Measurements from ENCODE around the gene MYBPC3.

MYBPC3 gene

GRCh38 chr11:47383071-47383470 is 30.6 kb upstream of the MYBPC3 start:
- peak; percentile 36 for DNase-seq

DNA sequence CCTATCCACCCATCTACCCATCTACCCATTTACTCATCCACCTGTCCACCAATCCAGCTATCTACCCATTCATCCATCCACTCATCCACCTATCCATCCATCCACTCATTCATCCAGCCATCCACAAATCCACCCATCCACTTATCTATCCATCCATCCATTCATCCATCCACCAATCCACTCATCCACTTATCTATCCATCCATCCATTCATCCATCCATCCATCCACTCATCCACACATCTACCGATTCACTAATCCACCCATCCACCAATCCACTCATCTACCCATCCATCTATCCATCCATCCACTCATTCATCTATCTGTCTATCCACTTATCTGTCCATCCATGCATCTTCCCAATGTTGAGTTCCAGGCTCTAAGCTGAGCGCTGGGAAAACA is 27.6 kb upstream of the MYBPC3 start:
- DNase-seq, result no peak

- DNase-seq, result no peak
These were observed 26.8 kb upstream of the MYBPC3 start for GRCh38 chr11:47379317-47379716.

DNA sequence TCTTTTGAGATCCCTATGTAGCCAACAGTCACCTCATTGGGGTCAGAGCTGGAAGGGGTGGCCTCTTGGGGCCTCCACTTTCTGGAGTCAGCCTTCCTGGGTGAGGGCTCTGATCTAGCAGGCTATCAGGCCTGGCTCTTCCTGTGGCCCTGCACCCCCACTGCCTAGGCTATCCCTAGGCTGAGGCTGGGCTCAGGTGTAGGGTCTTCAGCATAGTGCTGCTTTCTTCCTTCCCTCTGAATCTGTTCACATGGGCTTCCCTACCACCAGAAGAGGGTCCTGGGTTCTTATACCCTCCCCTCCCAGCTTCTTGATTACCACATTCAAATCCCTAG is 26.3 kb upstream of the MYBPC3 start:
- DNase-seq, result no peak

DNA sequence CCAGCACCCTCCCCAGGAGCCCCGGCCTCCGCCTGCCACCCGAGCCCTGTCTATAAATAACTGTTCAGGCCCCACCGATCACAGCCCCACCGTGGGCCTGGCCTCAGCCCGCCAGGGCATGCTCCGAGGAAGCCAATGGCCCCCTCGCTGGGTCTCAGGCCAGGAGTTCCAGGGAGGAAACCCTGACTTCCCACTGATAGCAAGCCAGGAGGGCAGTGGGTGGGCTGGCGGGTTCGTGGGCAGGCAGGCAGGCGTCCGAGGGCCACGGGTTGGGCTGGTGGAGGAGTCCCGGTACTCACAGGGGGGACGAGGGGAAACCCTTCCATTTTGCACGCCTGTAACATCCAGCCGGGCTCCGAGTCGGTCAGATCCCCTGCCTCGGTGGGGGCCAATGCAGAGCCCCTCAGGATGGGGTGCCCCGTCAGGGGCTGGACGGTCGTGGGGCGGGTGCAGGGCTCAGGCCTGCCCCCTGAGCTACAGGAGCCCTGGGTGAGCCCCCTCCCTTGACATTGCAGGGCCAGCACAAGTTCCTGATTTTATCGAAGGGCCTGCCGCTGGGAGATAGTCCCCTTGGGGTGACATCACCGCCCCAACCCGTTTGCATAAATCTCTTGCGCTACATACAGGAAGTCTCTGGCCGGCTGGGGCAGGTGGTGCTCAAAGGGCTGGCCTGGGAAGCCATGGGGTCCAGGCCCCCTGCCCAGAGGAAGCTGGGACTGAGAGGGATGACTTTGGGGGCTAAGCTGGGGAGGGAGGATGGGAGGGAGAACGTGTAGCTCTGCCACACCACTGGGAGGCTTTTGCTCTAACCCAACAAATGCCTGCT is 25.7 kb upstream of the MYBPC3 start, which contains the start of gene SPI1:
Gene SPI1 (minus strand): TSS at position 538 of the 826 bp plus-strand sequence. CDS start 194 bp downstream, at position 344.
- no peak for DNase-seq

GRCh38 chr11:47377571-47378009 is 25.1 kb upstream of the MYBPC3 start:
- no peak for DNase-seq

- DNase-seq, result no peak
These were observed 24.2 kb upstream of the MYBPC3 start for GRCh38 chr11:47376525-47377371.

DNA sequence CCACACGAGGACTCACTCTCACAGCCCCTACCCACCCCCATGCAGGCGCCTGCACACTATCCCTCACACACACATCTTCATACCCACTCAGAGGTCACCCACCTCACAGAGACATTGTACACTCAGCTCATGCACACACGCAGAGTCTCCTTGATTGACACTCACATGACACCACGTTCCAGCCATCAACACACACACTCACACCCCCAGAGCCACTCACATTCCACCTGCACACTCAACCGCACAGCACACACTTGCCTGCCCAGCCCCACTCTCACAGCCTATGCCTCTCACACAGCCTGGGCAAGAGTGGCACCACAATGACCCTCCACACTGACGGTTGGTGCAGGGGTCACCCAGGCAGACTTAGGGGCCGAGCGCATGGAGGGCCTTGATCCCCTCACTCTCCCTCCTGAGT is 23.6 kb upstream of the MYBPC3 start:
- no peak for DNase-seq

- no peak for DNase-seq
These were observed 23.1 kb upstream of the MYBPC3 start for GRCh38 chr11:47375546-47376085.

DNA sequence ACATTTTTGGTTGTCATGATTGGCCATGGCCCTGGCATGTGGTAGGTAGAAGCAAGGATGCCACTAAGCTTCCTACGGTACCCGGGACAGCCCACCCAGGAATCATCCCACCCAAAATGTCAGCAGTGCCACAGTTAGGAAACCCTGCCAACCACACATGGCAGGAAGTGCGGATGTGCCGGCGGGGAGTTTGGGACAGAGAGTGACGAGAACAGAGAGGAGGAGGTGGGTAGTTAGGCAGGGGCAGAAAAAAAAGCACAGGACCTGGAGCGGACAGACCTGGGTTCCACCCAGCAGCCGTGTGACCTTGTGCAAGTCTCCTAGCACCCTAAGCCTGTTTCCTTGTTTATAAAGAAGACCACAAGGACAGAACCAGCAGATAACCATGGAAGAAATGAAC is 22.5 kb upstream of the MYBPC3 start:
- DNase-seq, result no peak

GRCh38 chr11:47374720-47375019 is 22.2 kb upstream of the MYBPC3 start:
- DNase-seq, result no peak

DNA sequence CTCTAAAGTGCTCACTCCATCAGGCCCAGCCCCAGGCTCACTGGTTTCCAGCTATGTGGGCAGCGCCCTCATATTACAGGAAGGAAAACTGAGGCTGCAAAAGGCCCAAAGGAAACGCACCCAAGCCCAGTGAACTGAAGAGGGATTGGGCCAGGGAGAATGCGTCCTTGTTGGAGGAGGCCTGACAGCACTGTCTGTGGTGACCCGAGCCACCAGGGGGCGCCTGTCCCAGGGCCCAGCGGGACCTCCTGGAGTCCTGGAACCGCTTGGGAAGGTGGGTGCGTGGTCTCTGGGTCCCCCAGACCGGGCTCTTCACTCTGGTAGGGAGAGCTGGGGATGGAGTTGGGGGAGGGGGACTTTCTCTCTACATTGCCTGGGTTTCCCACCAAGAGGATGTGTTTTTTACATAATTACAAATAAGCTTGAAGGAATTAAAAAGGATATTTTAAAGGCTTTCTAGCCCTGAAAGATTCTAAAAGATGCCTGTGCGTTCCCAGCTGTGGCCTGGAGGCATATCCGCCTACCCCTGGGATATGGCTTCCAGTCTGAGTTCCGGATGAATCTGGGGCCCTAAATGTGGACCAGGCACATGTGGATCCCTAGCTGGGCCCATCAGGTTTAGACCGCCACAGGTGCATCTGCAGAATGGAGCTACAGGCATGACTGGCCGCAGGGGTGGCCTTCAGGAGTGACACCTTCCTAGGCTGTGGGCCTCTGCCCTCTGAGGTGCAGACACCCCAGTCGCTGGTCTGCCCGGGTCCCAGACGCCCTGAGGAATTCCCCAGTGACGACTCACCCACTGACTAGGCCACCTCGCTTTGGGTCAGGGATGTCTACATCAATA is 21.6 kb upstream of the MYBPC3 start:
- peak; percentile 97 for DNase-seq

DNA sequence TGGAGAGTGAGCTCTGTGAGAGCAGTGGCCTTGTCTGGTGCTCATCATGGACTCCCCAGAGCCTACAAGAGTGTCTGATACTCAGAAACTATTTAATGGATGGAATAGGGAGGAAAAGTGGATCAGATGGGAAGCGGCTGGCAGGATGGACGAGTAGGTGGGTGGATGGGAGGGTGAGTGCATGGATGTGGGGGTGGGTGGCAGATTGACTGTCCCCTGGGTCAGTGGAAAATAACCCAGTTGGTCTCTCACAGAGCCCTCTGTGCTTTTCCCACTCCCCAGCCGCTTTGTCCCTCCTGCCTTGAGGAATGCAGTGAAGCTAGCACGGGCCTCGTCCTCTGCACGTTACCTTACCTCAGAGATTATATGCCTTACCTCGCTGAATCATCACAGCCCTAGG is 19.9 kb upstream of the MYBPC3 start:
- no peak for DNase-seq

DNA sequence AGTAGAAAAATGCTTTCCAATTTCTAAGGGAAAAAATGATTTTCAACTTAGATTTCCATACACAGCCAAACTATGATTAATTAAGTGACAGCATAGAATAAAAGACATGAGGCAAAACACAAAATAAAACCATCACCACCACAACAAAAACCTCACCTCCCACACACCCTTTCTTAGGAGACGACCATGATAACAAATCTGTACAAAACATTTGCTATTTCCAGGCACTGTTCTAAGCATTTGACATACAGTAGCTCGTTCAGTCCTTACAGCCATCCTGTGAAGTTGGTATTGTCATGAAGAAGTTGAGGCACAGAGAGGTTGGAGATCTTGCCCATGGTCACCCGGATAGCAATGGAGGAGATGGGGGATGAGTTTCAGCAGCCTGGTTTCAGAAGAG is 17.2 kb upstream of the MYBPC3 start:
- no peak for DNase-seq

DNA sequence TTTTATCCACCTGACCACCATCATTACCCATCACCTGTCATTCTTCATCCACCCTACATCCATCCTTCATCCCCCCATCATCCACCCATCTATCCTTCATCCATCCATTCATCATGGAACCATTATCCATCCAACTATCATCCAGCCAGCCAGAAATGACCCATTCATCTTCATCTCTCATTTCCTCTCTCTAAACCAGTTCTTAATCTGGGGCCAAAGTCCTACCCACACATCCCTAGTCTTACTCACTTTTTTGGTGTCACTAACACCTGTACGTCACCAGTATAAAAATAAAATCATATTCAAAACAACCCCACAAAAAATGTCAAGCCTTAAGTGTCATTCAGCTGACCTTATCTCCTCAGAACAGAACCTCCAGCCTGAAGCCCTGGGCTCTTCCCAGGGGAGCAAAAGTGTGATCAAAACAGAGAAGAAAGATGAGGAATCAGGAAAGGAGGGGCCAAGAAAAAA is 13.6 kb upstream of the MYBPC3 start:
- DNase-seq, result no peak

GRCh38 chr11:47361419-47361818 is 8.9 kb upstream of the MYBPC3 start:
- no peak for DNase-seq

DNA sequence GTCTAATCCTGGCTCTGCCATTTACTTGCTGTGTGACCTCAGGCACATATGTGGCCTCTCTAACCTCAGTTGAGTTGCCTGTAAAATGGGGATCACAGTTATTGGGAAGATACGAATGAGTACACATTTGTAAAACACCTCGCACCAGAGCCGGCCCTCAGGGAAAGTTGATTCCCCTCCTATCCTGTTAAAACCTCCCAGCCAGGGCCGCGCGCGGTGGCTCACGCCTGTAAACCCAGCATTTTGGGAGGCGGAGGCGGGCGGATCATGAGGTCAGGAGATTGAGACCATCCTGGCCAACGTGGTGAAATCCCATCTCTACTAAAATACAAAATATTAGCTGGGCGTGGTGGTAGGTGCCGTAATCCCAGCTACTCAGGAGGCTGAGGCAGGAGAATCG is 7.8 kb upstream of the MYBPC3 start:
- no peak for DNase-seq

GRCh38 chr11:47359586-47359985 is 7.1 kb upstream of the MYBPC3 start:
- DNase-seq, result no peak

DNA sequence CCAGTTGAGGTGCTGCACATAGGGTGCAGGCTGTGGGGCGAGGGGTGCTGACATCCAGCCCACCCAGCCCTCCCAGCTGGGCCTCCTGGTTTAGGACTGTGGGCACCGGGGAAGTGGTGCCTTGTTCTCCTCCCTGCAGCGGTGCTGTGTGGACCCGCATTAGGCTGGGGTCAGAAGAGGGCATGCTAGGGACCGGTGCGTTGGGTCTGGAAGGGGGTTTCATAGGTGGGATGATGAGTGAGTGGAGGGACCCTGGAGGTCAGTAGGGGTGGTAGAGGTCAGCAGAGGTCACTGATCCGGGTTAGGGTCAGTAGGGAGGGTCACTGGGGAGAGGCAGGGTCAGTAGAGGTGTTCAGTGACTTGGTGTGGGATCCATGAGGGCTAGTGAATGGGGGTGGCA is 6.7 kb upstream of the MYBPC3 start:
- DNase-seq, result no peak

- DNase-seq, result no peak
These were observed 6.2 kb upstream of the MYBPC3 start for GRCh38 chr11:47358731-47359051.

DNA sequence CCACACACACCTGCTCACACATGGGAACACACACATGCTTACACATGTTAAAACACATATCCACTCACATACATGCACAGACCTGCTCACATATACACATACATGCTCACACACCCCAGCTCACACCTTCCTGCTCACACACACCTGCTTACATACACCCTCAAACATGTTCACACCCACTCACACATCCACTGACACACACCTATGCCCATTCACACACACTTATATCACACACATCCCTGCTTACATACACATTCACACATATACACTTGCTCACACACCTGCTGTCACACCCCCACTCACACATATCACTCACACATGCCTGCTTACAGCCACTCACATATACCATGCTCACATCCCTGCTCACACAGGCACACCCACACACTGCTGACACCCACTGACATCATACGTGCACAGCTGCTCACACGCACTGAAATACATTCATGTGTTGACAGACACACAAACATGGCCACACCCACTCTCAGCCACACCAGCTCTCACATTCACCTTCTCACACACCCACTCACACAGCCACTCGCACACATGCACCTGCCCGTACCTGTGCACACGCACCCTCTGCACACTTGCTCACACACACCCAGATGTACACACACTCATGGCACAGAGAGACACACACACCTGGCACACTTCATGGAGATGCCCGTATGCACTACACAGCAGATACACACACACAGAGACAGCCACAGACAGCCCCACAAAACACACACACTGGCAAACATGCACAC is 5.7 kb upstream of the MYBPC3 start:
- no peak for DNase-seq

DNA sequence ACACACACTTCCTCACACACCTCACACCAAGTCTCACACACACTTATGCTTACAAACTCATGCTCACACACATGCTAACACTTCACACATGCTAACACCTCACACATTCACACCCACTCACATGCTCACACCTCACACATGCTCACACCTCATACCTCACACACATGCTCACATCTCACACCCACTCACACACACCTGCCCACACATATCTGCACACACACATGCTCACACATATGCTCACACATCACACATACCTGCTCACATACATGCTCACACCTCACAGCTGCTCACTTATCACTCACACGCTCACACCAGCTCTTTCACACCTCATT is 4.5 kb upstream of the MYBPC3 start:
- no peak for DNase-seq
